ENCODE measurements around the gene PUM1. TPM values are rescaled to one million over a fixed set of nuclear protein-coding genes. Genes with fewer than 3 reads are reported as not detected.

The PUM1 gene
- total RNA-seq, 1 experiment from 2014 or later, result 64.4 TPM

GRCh38 chr1:30890502-30891226 lies 174.9 kb downstream of the PUM1 start:
- DNase-seq (ENCODE audit: low spot score), result no peak
- in situ Hi-C loops (cut with HindIII; ENCODE audit: low sequenced_read_pairs), result no loop called here

- no peak for DNase-seq (ENCODE audit: low spot score)
- in situ Hi-C loops (cut with HindIII; ENCODE audit: low sequenced_read_pairs), result no loop called here
Observed at GRCh38 chr1:30889511-30889910, 176.0 kb downstream of the PUM1 start.

DNA sequence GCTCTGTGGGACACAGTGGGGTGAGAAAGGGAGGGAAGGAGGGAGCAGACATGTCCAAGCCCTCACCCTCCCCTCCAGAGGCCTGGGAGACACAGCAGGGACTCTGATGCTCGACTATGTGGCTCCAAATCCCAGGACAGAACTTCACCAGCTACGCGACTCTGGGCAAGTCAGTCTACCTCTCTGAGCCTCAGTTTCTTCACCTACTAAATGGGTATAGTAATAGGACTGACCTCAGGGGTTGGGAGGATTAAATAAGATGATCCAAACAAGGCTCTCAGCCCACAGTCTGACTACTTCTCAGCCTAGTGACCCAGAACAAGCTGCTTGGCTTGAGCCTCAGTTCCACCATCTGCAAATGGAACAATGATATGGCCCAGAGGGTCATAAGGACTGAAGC lies 176.5 kb downstream of the PUM1 start:
- in situ Hi-C loops (cut with HindIII; ENCODE audit: low sequenced_read_pairs), result no loop called here
- DNase-seq (ENCODE audit: low spot score), result no peak

GRCh38 chr1:30888391-30888790 lies 177.1 kb downstream of the PUM1 start:
- in situ Hi-C loops (cut with HindIII; ENCODE audit: low sequenced_read_pairs), result no loop called here
- no peak for DNase-seq (ENCODE audit: low spot score)

DNA sequence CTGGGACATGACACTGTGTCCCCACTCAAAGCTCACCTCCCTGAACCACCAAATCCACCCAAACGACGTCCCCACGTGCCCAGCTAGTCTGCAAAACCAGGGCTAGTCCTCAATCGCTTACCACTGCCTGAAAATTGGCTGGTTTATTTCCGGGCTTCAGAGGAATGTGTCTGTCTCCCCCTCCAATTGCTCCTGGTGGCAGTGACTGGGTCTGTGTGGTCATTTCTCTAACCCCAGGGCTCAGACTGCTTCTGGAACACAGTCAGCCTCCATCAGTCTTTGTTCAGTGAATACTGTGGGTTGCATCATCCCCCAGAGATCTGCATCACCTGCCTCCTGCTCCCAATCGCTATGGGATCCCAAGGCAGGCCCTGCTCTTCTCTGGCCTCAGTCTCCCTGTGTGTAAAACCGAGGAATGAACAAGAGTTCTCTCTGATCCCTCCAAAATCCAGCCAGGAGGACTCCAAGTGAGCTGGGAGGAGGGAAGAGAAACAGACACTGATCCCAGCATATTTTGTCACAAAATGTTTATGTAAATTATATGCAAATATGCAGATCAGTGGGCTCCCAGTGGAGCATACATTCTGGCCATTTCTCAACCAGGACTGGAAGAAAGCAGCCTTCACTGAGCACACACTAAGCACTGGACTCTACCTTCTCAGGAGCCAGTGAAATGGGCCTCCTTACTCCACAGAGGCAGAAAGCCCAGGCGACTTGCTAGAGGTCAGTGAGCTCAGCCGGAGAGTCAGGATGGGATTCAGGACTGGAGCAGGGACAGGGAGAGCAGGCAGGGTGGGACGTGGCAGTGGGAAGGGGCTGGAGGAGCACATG lies 177.8 kb downstream of the PUM1 start:
- no peak for DNase-seq (ENCODE audit: low spot score)
- in situ Hi-C loops (cut with HindIII; ENCODE audit: low sequenced_read_pairs), result no loop called here

- in situ Hi-C loops (cut with HindIII; ENCODE audit: low sequenced_read_pairs), result no loop called here
Observed at GRCh38 chr1:30886710-30887428, 178.6 kb downstream of the PUM1 start.

GRCh38 chr1:30885570-30886522 lies 179.7 kb downstream of the PUM1 start:
- peak; percentile 58 for DNase-seq (ENCODE audit: low spot score)
- in situ Hi-C loops (cut with HindIII; ENCODE audit: low sequenced_read_pairs), result no loop called here

More at GRCh38 chr1:30886710-30887428, 178.6 kb downstream of the PUM1 start:
- no peak for DNase-seq (ENCODE audit: low spot score)

DNA sequence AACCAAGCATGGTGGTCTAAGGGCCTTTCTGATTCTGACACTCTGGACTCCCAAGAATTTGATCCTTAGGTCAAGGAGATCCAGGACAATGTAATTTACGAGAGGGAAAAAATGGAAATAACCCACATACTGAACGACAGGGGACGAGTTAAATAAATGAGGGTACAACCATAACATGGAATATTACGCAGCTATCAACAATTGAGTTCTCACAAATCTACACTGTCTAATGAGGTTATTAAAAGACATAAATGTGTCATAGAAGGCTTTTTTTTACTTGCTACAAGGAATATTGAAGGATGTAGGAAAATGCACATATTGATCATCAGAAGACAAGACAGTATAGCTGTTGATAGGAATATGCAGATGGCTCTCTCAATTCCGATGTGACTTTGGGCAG lies 180.8 kb downstream of the PUM1 start:
- no peak for DNase-seq (ENCODE audit: low spot score)
- in situ Hi-C loops (cut with HindIII; ENCODE audit: low sequenced_read_pairs), result no loop called here

DNA sequence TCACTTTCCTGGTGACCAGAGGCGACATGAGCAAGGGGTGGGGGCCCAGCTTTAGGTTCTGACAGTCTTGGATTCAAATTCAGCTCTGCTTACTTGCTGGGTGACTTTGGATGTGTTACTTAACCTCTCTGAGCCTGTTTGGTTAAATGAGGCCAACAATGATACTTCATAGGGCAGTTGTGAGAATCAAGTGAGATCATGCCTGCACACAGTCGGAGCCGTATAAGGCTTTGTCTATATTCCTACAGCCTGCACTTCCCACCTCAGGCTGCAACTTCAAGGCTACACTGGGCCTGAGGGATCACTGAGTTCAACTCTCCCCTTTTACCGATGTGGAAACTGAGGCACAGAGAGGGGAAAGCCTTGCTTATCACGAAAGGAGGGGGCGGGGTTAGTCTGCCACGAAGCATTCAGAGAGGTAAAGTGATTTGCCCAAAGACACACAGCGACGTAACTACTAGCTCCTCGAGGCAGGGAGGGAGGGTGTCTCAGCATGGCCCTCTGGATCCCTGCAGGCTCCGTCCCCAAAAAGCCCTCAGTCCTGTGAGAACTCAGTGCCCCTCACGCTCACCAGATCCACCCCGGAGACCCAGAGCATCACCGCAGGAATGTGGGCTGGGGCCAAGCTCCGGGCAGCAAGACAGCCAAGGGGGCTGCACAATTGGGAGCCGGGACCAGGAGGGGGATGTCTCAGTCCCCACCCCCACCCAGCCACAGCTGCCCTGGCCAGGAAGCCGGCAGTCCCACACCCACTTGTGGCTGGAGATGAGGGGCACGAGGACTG lies 181.9 kb downstream of the PUM1 start:
- in situ Hi-C loops (cut with HindIII; ENCODE audit: low sequenced_read_pairs), result no loop called here
- no peak for DNase-seq (ENCODE audit: low spot score)

GRCh38 chr1:30882678-30883388 lies 182.7 kb downstream of the PUM1 start:
- in situ Hi-C loops (cut with HindIII; ENCODE audit: low sequenced_read_pairs), result no loop called here
- peak; percentile 67 for DNase-seq (ENCODE audit: low spot score)

Other genes with a start within 250 kb of the PUM1 start
- 23.0 and 26.6 TPM in 2 replicates for gene SDC3, start 157.0 kb downstream of the PUM1 start, total RNA-seq (2014; rRNA removed; shearing (Covaris generic))
- gene NKAIN1, start 174.2 kb upstream of the PUM1 start, total RNA-seq (2014; rRNA removed; shearing (Covaris generic)), result 3.6 and 9.2 TPM in 2 replicates
- 269 and 326 TPM in 2 replicates for gene SNRNP40, start 231.1 kb upstream of the PUM1 start, total RNA-seq (2014; rRNA removed; shearing (Covaris generic))
- gene ZCCHC17, start 231.3 kb upstream of the PUM1 start, total RNA-seq (2014; rRNA removed; shearing (Covaris generic)), result 70.6 and 83.8 TPM in 2 replicates

All from G401 (cell line).